ENCODE data around the gene PLEKHA7.

Gene PLEKHA7

DNA sequence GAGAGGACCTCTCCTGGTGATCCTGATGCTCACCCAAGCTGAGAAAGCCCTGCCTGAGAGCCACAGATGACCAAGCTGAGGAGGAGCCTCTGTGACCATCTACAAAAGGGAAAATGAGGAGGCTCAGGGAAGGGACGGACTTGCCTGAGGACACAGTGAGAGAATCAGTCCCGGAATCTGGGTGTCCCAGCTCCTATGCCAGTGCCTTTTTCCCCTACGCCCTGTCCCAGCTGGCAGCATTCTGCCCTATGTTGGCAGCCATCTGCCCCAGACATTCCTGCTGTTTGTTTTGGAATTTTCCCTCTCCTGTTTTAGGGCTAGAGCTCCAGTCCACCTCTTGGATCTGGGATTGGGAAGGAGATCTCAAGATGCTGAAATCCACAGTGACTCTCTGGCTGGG lies 221.2 kb downstream of the PLEKHA7 start:
- no peak for ATAC-seq
- TF ChIP-seq ZNF70 (CRISPR knock-in tag; IDR thresholded peaks at IDR 0.05), result no peak

DNA sequence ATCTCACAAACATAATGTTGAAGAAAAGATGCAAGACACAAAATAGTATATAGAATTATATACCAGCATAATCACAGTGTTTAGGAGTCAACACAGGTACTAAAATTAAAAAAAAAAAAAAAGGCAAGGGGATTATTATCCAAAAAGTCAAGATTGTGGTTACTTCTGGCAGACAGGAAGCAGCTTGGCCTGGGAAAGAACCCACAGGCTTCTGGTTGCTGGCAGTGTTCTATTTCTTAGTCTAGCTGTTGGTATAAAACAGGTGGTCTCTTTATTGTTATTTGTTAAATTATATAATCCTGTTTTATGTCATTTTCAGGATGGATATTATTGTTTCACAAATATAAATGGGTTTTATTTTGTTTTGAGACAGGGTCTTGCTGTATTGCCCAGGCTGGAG lies 221.8 kb downstream of the PLEKHA7 start:
- ATAC-seq, result no peak
- TF ChIP-seq ZFP30 (CRISPR knock-in tag; IDR thresholded peaks at IDR 0.05), result no peak
- no peak for TF ChIP-seq BACH2 (CRISPR knock-in tag; IDR thresholded peaks at IDR 0.05; ENCODE audit: borderline replicate concordance)
- TF ChIP-seq RARB (CRISPR knock-in tag; IDR thresholded peaks at IDR 0.05), result no peak
- no peak for TF ChIP-seq PPARA (CRISPR knock-in tag; IDR thresholded peaks at IDR 0.05; ENCODE audit: borderline replicate concordance)
- TF ChIP-seq ZNF70 (CRISPR knock-in tag; IDR thresholded peaks at IDR 0.05), result no peak
- no peak for TF ChIP-seq ZFP3 (CRISPR knock-in tag; IDR thresholded peaks at IDR 0.05)
- TF ChIP-seq TCF4 (CRISPR knock-in tag; IDR thresholded peaks at IDR 0.05; ENCODE audit: borderline replicate concordance), result no peak
- no peak for TF ChIP-seq SNAI2 (CRISPR knock-in tag; IDR thresholded peaks at IDR 0.05)
- no peak for TF ChIP-seq ARNTL (CRISPR knock-in tag; IDR thresholded peaks at IDR 0.05; ENCODE audit: borderline replicate concordance, low read depth)
- TF ChIP-seq TOX (CRISPR knock-in tag; IDR thresholded peaks at IDR 0.05; ENCODE audit: borderline replicate concordance), result no peak
- no peak for TF ChIP-seq CSDC2 (CRISPR knock-in tag; IDR thresholded peaks at IDR 0.05)
- TF ChIP-seq, protein P1, sequence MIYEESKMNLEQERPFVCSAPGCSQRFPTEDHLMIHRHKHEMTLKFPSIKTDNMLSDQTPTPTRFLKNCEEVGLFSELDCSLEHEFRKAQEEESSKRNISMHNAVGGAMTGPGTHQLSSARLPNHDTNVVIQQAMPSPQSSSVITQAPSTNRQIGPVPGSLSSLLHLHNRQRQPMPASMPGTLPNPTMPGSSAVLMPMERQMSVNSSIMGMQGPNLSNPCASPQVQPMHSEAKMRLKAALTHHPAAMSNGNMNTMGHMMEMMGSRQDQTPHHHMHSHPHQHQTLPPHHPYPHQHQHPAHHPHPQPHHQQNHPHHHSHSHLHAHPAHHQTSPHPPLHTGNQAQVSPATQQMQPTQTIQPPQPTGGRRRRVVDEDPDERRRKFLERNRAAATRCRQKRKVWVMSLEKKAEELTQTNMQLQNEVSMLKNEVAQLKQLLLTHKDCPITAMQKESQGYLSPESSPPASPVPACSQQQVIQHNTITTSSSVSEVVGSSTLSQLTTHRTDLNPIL (CRISPR knock-in tag; IDR thresholded peaks at IDR 0.05; ENCODE audit: low read depth), result no peak
- TF ChIP-seq, protein P2, sequence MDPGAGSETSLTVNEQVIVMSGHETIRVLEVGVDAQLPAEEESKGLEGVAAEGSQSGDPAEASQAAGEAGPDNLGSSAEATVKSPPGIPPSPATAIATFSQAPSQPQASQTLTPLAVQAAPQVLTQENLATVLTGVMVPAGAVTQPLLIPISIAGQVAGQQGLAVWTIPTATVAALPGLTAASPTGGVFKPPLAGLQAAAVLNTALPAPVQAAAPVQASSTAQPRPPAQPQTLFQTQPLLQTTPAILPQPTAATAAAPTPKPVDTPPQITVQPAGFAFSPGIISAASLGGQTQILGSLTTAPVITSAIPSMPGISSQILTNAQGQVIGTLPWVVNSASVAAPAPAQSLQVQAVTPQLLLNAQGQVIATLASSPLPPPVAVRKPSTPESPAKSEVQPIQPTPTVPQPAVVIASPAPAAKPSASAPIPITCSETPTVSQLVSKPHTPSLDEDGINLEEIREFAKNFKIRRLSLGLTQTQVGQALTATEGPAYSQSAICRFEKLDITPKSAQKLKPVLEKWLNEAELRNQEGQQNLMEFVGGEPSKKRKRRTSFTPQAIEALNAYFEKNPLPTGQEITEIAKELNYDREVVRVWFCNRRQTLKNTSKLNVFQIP (CRISPR knock-in tag; IDR thresholded peaks at IDR 0.05; ENCODE audit: borderline replicate concordance, low read depth), result no peak
- TF ChIP-seq, protein P3, sequence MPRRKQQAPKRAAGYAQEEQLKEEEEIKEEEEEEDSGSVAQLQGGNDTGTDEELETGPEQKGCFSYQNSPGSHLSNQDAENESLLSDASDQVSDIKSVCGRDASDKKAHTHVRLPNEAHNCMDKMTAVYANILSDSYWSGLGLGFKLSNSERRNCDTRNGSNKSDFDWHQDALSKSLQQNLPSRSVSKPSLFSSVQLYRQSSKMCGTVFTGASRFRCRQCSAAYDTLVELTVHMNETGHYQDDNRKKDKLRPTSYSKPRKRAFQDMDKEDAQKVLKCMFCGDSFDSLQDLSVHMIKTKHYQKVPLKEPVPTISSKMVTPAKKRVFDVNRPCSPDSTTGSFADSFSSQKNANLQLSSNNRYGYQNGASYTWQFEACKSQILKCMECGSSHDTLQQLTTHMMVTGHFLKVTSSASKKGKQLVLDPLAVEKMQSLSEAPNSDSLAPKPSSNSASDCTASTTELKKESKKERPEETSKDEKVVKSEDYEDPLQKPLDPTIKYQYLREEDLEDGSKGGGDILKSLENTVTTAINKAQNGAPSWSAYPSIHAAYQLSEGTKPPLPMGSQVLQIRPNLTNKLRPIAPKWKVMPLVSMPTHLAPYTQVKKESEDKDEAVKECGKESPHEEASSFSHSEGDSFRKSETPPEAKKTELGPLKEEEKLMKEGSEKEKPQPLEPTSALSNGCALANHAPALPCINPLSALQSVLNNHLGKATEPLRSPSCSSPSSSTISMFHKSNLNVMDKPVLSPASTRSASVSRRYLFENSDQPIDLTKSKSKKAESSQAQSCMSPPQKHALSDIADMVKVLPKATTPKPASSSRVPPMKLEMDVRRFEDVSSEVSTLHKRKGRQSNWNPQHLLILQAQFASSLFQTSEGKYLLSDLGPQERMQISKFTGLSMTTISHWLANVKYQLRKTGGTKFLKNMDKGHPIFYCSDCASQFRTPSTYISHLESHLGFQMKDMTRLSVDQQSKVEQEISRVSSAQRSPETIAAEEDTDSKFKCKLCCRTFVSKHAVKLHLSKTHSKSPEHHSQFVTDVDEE (CRISPR knock-in tag; IDR thresholded peaks at IDR 0.05), result no peak
- TF ChIP-seq ZC3H10 (CRISPR knock-in tag; IDR thresholded peaks at IDR 0.05), result no peak
- no peak for TF ChIP-seq ESRRG (CRISPR knock-in tag; IDR thresholded peaks at IDR 0.05)

DNA sequence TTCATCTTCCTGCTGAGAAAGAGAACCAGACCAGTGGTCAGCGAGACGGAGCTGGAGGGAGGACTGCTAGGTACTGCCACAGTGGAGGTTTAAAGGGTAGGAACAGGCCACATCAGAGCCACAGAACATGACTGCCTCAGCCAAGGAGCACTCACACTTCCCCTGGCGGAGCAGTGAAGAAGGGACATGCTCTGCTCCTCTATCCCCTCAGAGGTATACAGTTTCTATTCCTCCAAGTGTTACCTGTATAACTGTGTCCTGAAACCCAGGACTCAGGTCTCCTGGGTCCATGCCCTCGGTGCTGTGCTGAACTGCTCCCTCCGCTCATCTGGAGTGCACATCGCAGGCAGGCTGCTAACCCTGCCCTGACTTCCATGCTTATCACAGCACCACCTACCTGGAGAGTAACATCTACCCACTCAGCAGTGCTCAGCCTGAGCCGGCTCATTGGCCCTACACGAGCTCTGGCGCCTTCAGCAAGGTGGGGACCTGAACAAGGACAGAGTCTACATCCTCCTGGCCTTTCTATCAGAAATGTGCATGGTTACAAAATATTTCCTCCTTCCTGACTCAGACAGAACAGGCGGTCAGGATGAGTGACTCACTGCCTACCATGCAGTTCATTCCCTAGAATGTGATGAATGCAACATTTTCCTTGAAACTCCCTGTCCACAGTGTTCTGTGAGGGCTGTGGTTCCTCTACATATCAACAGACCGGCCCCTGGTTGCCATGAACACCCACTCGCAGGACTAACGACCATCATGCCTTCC lies 222.8 kb downstream of the PLEKHA7 start:
- peak; percentile 94 for ATAC-seq
- TF ChIP-seq ISL1 (CRISPR knock-in tag; IDR thresholded peaks at IDR 0.05), result 0 out of 2 replicates have a peak, but pooled peaks have one; percentile 10
- no peak for TF ChIP-seq ZFP3 (CRISPR knock-in tag; IDR thresholded peaks at IDR 0.05)
- TF ChIP-seq, protein P3 (CRISPR knock-in tag; IDR thresholded peaks at IDR 0.05), result no peak
- TF ChIP-seq TCF4 (CRISPR knock-in tag; IDR thresholded peaks at IDR 0.05; ENCODE audit: borderline replicate concordance), result no peak

DNA sequence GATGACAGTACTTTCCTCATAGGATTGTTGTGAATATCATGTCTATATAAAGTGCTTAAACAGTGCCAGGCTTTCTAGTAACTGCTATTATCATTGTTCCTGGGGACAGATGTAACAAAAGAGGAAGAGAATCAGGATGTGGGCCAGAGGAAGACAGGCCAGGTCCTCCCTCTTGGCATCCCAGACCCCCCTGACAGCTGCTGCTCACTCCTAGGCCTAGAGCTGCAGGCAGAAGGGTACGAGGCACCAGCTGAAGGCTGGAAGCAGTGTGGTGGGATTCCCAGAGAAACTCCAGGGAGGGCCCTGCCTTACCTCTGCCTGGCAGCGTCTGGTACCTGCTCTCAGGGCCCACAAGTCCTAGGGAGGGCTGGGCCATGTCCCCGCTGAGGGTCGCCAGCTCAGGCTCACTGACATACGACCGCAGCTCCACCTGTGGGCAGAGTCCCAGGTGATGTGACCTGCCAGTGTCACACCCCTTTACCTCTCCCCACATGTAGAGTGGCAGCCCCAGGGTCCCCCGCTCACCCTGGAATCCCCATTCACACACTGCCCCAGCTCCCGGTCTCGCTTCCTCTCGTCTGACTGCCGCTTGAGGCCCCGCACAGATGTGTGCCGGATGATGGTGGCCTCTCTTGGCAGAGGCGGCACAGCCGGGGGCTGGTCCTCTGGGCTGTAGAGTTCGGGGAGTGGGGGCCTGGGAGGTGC lies 223.6 kb downstream of the PLEKHA7 start:
- ATAC-seq, result no peak
- TF ChIP-seq ESRRG (CRISPR knock-in tag; IDR thresholded peaks at IDR 0.05) (no peak), CSDC2 (CRISPR knock-in tag; IDR thresholded peaks at IDR 0.05) (no peak), ISL1 (CRISPR knock-in tag; IDR thresholded peaks at IDR 0.05) (no peak), RARB (CRISPR knock-in tag; IDR thresholded peaks at IDR 0.05) (no peak), ZFP3 (CRISPR knock-in tag; IDR thresholded peaks at IDR 0.05) (no peak), ZFP30 (CRISPR knock-in tag; IDR thresholded peaks at IDR 0.05) (no peak), GLIS3 (CRISPR knock-in tag; IDR thresholded peaks at IDR 0.05) (no peak), TOX (CRISPR knock-in tag; IDR thresholded peaks at IDR 0.05; ENCODE audit: borderline replicate concordance) (no peak), ZNF565 (CRISPR knock-in tag; conservative IDR thresholded peaks at IDR 0.05; ENCODE audit: low read depth) (no peak)
- TF ChIP-seq, protein P1 (CRISPR knock-in tag; IDR thresholded peaks at IDR 0.05; ENCODE audit: low read depth), result no peak
- TF ChIP-seq, protein P4, sequence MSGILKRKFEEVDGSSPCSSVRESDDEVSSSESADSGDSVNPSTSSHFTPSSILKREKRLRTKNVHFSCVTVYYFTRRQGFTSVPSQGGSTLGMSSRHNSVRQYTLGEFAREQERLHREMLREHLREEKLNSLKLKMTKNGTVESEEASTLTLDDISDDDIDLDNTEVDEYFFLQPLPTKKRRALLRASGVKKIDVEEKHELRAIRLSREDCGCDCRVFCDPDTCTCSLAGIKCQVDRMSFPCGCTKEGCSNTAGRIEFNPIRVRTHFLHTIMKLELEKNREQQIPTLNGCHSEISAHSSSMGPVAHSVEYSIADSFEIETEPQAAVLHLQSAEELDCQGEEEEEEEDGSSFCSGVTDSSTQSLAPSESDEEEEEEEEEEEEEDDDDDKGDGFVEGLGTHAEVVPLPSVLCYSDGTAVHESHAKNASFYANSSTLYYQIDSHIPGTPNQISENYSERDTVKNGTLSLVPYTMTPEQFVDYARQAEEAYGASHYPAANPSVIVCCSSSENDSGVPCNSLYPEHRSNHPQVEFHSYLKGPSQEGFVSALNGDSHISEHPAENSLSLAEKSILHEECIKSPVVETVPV (CRISPR knock-in tag; IDR thresholded peaks at IDR 0.05), result no peak
- TF ChIP-seq, protein P2 (CRISPR knock-in tag; IDR thresholded peaks at IDR 0.05; ENCODE audit: borderline replicate concordance, low read depth), result no peak

Data from SK-N-SH treated with all-trans-retinoic acid at 6 μM for 48 hours (cell line).